WERI-Rb-1 (cell line): ENCODE results near the gene CDIP1.

Experiments
- DNase-seq: peaks from one replicate; pipeline ENCODE4 v3.0.0-alpha.2; 2020
- H3K27ac ChIP-seq: fragments of 250-450 bp; sonication (Bioruptor Pico); 2 replicates; pipeline ENCODE4 v1.5.1; 2020; ENCODE audit warnings: mild to moderate bottlenecking, moderate library complexity
- H3K27me3 ChIP-seq: fragments of 250-450 bp; sonication (Bioruptor Pico); 2 replicates; pipeline ENCODE4 v1.5.1; 2021; ENCODE audit warnings: mild to moderate bottlenecking, low read depth, moderate library complexity; ENCODE audit not compliant: insufficient read depth, severe bottlenecking
- H3K36me3 ChIP-seq: fragments of 250-450 bp; sonication (Bioruptor Pico); 2 replicates; pipeline ENCODE4 v1.5.1; 2020; ENCODE audit warnings: mild to moderate bottlenecking, moderate library complexity
- H3K4me3 ChIP-seq: 2 replicates; pipeline ENCODE4 v1.5.1; 2011; ENCODE audit warnings: low read depth, mild to moderate bottlenecking, control low read depth, low read length
- H3K9me3 ChIP-seq: fragments of 250-450 bp; sonication (Bioruptor Pico); 2 replicates; pipeline ENCODE4 v1.5.1; 2021; ENCODE audit warnings: mild to moderate bottlenecking, moderate library complexity; ENCODE audit not compliant: severe bottlenecking
- TF ChIP-seq, protein P1 (sequence below): IDR thresholded peaks from 2 replicates; pipeline ENCODE4 v1.5.1; 2011; ENCODE audit warnings: low read depth, mild to moderate bottlenecking, control low read depth, inconsistent platforms, low read length

CDIP1 gene

GRCh38 chr16:4537376-4538343 is 913 bp downstream of the CDIP1 start:
- Histone ChIP-seq H3K4me3 (peak overlapping the region; percentile 92), H3K27me3 (no peaks in the 10 kb centered on the region), H3K9me3 (peaks cover 16% of the 10 kb centered on the region), H3K27ac (peak overlapping the region; percentile 93), H3K36me3 (peaks cover 19% of the 10 kb centered on the region)
- no peak for DNase-seq
- TF ChIP-seq, protein P1, sequence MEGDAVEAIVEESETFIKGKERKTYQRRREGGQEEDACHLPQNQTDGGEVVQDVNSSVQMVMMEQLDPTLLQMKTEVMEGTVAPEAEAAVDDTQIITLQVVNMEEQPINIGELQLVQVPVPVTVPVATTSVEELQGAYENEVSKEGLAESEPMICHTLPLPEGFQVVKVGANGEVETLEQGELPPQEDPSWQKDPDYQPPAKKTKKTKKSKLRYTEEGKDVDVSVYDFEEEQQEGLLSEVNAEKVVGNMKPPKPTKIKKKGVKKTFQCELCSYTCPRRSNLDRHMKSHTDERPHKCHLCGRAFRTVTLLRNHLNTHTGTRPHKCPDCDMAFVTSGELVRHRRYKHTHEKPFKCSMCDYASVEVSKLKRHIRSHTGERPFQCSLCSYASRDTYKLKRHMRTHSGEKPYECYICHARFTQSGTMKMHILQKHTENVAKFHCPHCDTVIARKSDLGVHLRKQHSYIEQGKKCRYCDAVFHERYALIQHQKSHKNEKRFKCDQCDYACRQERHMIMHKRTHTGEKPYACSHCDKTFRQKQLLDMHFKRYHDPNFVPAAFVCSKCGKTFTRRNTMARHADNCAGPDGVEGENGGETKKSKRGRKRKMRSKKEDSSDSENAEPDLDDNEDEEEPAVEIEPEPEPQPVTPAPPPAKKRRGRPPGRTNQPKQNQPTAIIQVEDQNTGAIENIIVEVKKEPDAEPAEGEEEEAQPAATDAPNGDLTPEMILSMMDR = no peak

- Histone ChIP-seq H3K4me3 (no peak overlapping the region), H3K27me3 (no peaks in the 10 kb centered on the region), H3K36me3 (peaks cover 29% of the 10 kb centered on the region), H3K9me3 (peaks cover 16% of the 10 kb centered on the region), H3K27ac (no peak overlapping the region; the same call in 1 of the 2 replicates)
- no peak for DNase-seq
- TF ChIP-seq, protein P1 = no peak
Measured at GRCh38 chr16:4536391-4537106, 2.0 kb downstream of the CDIP1 start.

DNA sequence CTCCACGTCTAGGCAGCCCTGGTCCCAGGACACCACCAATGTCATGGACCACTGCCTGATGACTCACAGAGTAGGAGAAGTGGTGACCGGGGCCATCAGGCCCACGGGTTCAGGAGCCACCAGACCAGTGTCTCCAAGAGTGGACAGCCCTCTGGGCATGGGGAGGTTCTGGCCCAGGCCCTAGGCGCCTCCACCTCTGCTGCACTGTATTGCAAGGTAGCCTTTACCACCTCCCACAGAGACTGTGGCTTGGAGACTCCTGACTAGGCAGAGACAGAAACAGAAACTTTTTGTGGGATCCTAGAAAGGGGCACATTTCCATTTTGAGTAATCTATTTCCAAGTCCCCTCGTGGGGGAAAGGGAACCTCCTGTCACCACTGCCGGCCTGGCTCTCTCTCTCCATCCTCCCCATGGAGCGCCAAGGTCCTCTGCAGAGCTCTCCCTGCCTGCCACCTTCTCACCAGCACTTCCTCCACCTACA is 2.9 kb downstream of the CDIP1 start:
- no peak overlapping the region for H3K4me3 ChIP-seq
- peaks cover 16% of the 10 kb centered on the region for H3K9me3 ChIP-seq
- no peak overlapping the region for H3K27ac ChIP-seq
- no peaks in the 10 kb centered on the region for H3K27me3 ChIP-seq
- TF ChIP-seq, protein P1 = no peak
- DNase-seq = no peak
- H3K36me3 ChIP-seq = peaks cover 29% of the 10 kb centered on the region

DNA sequence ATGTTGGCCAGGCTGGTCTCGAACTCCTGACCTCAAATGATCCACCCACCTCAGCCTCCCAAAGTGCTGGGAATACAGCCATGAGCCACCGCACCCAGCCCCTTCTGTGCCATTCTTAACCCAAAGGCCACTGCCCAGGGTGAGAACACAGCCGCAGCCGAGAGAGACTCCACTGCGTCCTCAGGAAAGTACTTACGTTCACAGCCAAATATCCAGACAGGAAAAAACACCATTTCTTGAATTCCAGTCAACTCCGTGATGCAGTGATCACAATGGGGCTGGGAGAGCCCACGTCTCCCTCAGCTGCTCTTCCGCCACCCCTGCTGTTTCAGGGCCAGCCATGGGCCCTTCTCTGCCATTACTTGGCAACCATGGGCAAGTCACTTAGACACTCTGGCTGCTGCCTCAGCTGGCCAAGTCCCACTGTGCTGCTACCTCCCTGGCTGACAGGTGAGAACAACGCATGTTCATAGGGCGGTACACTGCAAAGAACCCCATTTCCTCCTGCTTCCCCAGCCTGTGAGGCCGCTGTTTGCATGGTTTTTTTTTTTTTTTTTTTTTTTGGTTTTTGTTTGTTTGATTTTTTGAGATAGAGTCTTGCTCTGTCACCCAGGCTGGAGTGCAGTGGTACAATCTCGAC is 4.3 kb downstream of the CDIP1 start:
- Histone ChIP-seq H3K9me3 (peaks cover 5% of the 10 kb centered on the region), H3K27me3 (no peaks in the 10 kb centered on the region), H3K27ac (no peak overlapping the region), H3K36me3 (peaks cover 29% of the 10 kb centered on the region), H3K4me3 (no peak overlapping the region)
- TF ChIP-seq, protein P1 = no peak
- DNase-seq = no peak

DNA sequence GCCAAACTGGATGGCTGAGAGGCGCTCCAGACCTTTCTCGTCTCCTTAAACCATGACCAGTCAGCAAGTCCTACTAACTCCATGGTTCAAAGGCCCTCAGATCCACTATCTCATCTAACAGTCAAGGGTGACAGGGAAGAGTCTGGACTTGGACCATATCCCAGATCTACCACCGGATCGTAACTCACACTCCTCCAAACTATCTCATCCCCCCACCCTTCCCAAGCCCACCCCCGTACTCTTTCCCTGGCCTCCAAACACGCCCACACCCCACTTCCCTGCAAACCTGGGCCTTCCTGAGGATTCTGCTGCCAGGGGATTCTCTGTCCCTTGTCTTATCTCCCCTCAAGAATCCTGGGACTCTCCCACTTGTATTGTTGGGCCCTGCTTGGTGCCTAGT is 5.1 kb downstream of the CDIP1 start:
- Histone ChIP-seq H3K27ac (no peak overlapping the region), H3K36me3 (peaks cover 29% of the 10 kb centered on the region), H3K4me3 (no peak overlapping the region), H3K9me3 (no peaks in the 10 kb centered on the region), H3K27me3 (no peaks in the 10 kb centered on the region)
- DNase-seq = no peak
- TF ChIP-seq, protein P1 = no peak
